Fibroblast of the aortic adventitia (primary cell): ENCODE measurements around the gene PPP2R3B. TPM values are rescaled to one million over a fixed set of nuclear protein-coding genes. Genes with fewer than 3 reads are reported as not detected.
"Not testable (repeated sequence)": the region's sequence is repeated elsewhere in the genome, so short reads cannot be mapped to it uniquely, and the experiment has no call there.

Experiments used
- DNase-seq: peaks from one replicate; pipeline ENCODE4 v3.0.0-alpha.2; 2010; ENCODE audit warnings: low read depth
- H3K4me3 ChIP-seq: 2 replicates; pipeline ENCODE4 v1.5.1; 2011; ENCODE audit warnings: low read depth, mild to moderate bottlenecking, control low read depth, low read length, moderate library complexity
- total RNA-seq: library from RNA; depleted of rRNA; stranded (reverse); fragments of >200 nt; gene quantifications from 2 replicates; pipeline ENCODE4 v1.2.3, GENCODE V29; 2012; ENCODE audit warnings: low replicate concordance
- TF ChIP-seq, protein P1 (sequence below): IDR thresholded peaks from 2 replicates; pipeline ENCODE4 v1.5.1; 2011; ENCODE audit warnings: mild to moderate bottlenecking, low read length, control low read depth, inconsistent platforms; ENCODE audit not compliant: insufficient read depth

Gene PPP2R3B
- total RNA-seq, 1 donor: 9.9 TPM

DNA sequence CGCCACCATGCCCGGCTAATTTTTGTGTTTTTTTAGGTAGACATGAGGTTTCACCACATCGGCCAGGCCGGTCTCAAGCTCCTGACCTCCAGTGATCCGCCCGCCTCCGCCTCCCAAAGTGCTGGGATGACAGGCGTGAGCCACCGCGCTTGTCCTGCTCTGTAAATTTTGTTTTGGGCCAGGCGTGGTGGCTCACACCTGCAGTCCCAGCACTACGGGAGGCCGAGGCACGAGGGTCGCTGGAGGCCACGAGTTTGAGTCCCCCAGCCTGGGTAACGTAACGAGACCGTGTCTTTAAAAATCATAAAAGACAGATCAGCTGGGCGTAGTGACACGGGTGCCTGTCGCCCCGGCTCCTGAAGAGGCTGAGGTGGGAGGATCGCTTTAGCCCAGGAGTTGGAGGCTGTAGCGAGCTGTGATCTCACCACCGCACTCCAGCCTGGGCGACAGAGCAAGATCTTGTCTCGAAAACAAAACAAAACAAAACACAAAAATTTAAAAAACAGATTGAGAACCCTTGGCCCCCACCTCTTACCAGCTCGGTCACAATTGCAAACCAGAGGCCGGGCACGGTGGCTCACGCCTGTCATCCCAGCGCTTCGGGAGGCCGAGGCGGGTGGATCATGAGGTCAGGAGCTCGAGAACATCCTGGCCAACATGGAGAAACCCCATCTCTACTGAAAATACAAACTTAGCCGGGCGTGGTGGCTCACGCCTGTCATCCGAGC, 34.0 kb upstream of the PPP2R3B start:
- DNase-seq: no peak
- no peak overlapping the region for H3K4me3 ChIP-seq
- TF ChIP-seq, protein P1, sequence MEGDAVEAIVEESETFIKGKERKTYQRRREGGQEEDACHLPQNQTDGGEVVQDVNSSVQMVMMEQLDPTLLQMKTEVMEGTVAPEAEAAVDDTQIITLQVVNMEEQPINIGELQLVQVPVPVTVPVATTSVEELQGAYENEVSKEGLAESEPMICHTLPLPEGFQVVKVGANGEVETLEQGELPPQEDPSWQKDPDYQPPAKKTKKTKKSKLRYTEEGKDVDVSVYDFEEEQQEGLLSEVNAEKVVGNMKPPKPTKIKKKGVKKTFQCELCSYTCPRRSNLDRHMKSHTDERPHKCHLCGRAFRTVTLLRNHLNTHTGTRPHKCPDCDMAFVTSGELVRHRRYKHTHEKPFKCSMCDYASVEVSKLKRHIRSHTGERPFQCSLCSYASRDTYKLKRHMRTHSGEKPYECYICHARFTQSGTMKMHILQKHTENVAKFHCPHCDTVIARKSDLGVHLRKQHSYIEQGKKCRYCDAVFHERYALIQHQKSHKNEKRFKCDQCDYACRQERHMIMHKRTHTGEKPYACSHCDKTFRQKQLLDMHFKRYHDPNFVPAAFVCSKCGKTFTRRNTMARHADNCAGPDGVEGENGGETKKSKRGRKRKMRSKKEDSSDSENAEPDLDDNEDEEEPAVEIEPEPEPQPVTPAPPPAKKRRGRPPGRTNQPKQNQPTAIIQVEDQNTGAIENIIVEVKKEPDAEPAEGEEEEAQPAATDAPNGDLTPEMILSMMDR: no peak

DNA sequence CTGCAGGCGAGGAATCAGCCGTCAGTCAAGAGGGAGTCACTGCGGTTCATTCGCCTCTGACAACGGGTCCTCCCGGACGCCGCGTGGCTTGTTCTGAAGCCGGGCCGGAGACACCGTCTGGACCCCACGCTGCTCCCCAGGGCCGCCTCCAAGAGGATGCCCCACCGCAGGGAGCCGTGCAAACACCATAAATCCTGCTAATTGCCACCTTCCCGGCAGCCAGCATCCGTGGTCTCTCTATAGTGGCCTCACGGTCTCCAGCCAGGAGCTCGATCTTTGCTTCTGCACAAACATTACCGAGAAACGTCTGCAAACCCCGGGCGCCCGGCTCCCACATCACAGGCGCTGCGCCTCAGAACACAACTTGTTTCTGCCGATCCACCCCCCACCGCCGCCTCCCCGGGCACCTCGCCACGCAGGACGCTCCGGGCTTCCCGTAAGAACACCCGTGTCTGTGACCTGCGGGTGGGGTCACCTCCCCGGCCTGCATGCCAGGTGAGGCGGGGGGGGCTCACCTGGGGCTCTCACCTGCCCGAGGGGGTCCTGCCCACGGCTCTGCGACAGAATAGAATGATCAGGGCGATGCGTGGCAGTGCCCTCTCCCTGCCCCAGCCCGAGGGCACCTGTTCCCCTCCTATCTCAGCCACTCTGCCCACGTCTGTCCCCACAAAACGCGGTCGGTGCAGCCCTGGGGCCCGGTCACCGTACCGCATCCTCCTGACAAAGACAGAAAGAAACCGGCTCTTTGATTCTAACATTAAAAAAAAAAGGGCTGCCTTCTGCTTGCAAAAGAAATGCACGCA, 32.4 kb upstream of the PPP2R3B start:
- DNase-seq: no peak
- H3K4me3 ChIP-seq: no peak overlapping the region

DNA sequence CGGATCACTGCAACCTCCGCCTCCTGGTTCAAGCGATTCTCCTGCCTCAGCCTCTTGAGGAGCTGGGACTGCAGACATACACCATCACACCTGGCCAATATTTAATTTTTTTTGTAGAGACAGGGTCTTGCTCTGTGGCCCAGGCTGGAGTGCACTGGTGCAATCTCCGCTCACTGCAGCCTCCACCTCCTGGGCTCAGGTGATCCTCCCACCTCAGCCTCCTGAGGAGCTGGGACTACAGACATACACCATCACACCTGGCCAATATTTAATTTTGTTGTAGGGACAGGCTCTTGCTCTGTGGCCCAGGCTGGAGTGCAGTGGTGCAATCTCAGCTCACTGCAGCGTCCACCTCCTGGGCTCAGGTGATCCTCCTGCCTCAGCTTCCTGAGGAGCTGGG, 28.8 kb upstream of the PPP2R3B start:
- not testable (repeated sequence) for DNase-seq, H3K4me3 ChIP-seq

More for the DNA sequence above, 32.4 kb upstream of the PPP2R3B start:
- TF ChIP-seq, protein P1: no peak

DNA sequence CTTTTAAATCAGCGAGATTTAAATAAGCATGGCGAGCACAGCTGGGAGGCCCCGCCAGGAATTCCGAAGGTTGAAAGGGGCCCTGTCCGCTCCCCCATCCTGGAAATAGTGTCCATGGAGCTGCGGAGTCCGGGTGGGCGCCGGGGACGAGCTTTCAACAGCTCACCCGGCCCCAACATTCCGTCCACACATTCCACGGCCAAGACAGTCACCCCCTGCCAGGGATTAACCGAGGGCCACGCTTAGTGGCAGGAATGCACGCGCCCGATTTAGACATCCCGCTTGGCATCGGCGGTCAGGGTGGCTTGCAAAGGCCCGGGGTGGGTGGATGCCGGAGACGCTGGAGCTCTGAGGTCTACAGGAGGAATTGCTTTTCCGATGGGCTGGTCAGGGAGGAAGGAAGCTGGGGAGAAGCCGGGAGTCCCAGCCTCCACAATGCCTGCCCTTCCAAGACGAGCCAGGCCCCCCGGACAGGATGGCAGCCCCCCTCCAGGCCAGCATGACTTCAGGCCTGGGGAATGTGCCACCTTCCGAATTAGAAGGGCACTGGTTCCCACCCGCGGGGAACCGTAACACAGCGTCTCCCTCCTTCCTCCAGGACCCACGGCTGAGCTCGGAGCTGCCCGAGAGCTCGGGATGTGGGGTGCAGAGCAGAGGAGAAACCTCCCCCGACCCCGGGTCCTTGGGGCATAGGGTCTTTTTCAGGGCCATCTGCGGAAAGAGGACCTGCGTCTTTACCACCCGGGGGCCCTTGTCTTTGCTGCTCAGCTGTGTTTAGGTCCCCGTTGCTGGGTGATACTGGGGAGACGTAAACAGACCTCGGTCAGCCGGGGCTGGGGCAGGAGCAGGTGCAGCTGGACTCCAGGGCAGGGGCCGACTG, 26.9 kb upstream of the PPP2R3B start:
- TF ChIP-seq, protein P1: no peak
- no peak overlapping the region for H3K4me3 ChIP-seq
- peak; percentile 2 for DNase-seq

DNA sequence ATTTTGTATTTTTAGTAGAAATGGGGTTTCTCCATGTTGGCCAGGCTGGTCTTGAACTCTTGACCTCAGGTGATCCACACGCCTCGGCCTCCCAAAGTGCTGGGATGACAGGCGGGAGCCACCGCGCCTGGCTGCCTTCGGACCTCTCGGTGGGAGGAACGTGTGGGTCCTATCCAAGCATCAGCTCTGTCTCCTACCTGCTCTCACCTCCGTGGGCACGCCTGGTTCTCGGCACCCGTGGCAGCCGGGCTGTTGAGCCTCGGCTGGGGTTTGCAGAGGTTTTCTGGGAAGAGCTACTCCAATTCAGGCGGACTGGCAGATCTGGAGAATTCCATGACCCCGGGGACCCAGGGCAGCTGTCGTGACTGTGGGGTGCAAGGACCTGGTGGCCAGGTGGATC, 23.6 kb upstream of the PPP2R3B start:
- TF ChIP-seq, protein P1: no peak
- no peak for DNase-seq

DNA sequence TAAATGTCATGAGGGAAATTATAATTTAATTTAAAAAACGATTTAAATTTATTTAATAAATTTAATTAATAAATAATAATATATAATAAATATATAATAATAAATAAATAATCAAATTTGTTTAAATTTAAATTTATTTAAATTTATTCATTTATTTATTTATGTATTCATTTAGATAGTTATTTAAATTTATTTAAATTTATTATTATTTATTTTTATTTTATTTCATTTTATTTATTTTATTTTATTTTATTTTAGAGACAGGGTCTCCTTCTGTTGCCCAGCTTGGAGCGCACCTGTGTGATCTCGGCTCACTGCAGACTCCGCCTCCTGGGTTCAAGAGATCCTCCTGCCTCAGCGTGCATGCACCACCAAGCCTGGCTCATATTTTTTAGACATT, 18.4 kb upstream of the PPP2R3B start:
- DNase-seq: no peak
- TF ChIP-seq, protein P1: no peak
- no peak overlapping the region for H3K4me3 ChIP-seq

More for the DNA sequence above, 23.6 kb upstream of the PPP2R3B start:
- H3K4me3 ChIP-seq: no peak overlapping the region
